Smooth muscle cell (in vitro differentiated cells): Measurements from ENCODE around the gene SORL1. TPM values are rescaled to one million over a fixed set of nuclear protein-coding genes. Genes with fewer than 3 reads are reported as not detected.

Experiments
- DNase-seq: peaks from one replicate; lab custom pipeline; 2025; ENCODE audit not compliant: unreplicated experiment; lab: John Stamatoyannopoulos, UW
- H2AFZ ChIP-seq: fragments of 200-600 bp; sonication (generic); 2 replicates; pipeline ENCODE4 v1.6.0; 2016; ENCODE audit warnings: antibody characterized with exemption, low read depth, mild to moderate bottlenecking
- H3F3A ChIP-seq: fragments of 200-600 bp; sonication (generic); 2 replicates; pipeline ENCODE4 v1.6.0; 2017; ENCODE audit warnings: antibody characterized with exemption, low read depth
- H3K27ac ChIP-seq: fragments of 200-600 bp; sonication (generic); 2 replicates; pipeline ENCODE4 v1.5.1; 2016; ENCODE audit warnings: low read depth, mild to moderate bottlenecking
- H3K27me3 ChIP-seq: fragments of 200-600 bp; sonication (generic); 2 replicates; pipeline ENCODE4 v1.6.1; 2016; ENCODE audit warnings: low read depth, mild to moderate bottlenecking
- H3K36me3 ChIP-seq: fragments of 200-600 bp; sonication (generic); 2 replicates; pipeline ENCODE4 v1.5.1; 2016; ENCODE audit warnings: low read depth
- H3K4me1 ChIP-seq: fragments of 200-600 bp; sonication (generic); 2 replicates; pipeline ENCODE4 v1.5.1; 2016; ENCODE audit warnings: low read depth
- H3K4me2 ChIP-seq: fragments of 200-600 bp; sonication (generic); 2 replicates; pipeline ENCODE4 v1.6.0; 2016; ENCODE audit warnings: mild to moderate bottlenecking
- H3K4me3 ChIP-seq: fragments of 200-600 bp; sonication (generic); 2 replicates; pipeline ENCODE4 v1.5.1; 2016; ENCODE audit warnings: mild to moderate bottlenecking
- H3K79me2 ChIP-seq: fragments of 200-600 bp; sonication (generic); 2 replicates; pipeline ENCODE4 v1.6.0; 2016; ENCODE audit warnings: low read depth, mild to moderate bottlenecking
- H3K9ac ChIP-seq: fragments of 200-600 bp; sonication (generic); 2 replicates; pipeline ENCODE4 v1.6.0; 2016; ENCODE audit warnings: low read depth
- H3K9me3 ChIP-seq: fragments of 200-600 bp; sonication (generic); replicated peaks from 2 replicates; pipeline ENCODE4 v1.5.1; 2016; ENCODE audit warnings: low read depth
- H4K20me1 ChIP-seq: fragments of 200-600 bp; sonication (generic); 2 replicates; pipeline ENCODE4 v1.6.0; 2016; ENCODE audit warnings: low read depth
- CTCF ChIP-seq: fragments of 200-600 bp; sonication (generic); IDR thresholded peaks from 2 replicates; pipeline ENCODE4 v1.5.1; 2017; ENCODE audit warnings: borderline replicate concordance, mild to moderate bottlenecking, antibody characterized with exemption; ENCODE audit not compliant: insufficient read depth, poor library complexity, severe bottlenecking
- WGBS: methylation state at CpG from one replicate; pipeline ENCODE4 v1.1.7; 2016; ENCODE audit warnings: low lambda C conversion rate; 5-methylcytosine and 5-hydroxymethylcytosine counted together
- polyA plus RNA-seq: library from polyadenylated mRNA; unstranded; fragments of >200 nt; fragmentation: Nextera tagmentation; extraction: Ambion mirVana; gene quantifications from 2 replicates; pipeline ENCODE4 v1.2.1, GENCODE V29; 2016
- total RNA-seq: library from RNA; depleted of rRNA; stranded (reverse); fragments of >200 nt; gene quantifications from 2 replicates; pipeline ENCODE4 v1.2.3, GENCODE V29; 2014

Gene SORL1
- total and polyA plus RNA-seq, 2 experiments from 2014 or later: 1.2 to 5.8 TPM

- TF ChIP-seq CTCF: no peak
- WGBS: 32% methylated on average over 4 of the region's 4 CpGs
These were observed 72.1 kb downstream of the SORL1 start for GRCh38 chr11:121524233-121524631.

GRCh38 chr11:121525376-121525775 lies 73.3 kb downstream of the SORL1 start:
- no peak for DNase-seq
- no peak overlapping the region for H2AFZ ChIP-seq
- H3K27me3 ChIP-seq: no peaks in the 10 kb centered on the region
- H3K9ac ChIP-seq: no peak overlapping the region
- H3K36me3 ChIP-seq: no peaks in the 10 kb centered on the region
- H3F3A ChIP-seq: no peaks in the 10 kb centered on the region
- no peak overlapping the region for H3K27ac ChIP-seq
- TF ChIP-seq CTCF: no peak
- H4K20me1 ChIP-seq: no peaks in the 10 kb centered on the region
- H3K9me3 ChIP-seq: no peaks in the 10 kb centered on the region
- H3K4me1 ChIP-seq: no peaks in the 10 kb centered on the region
- H3K79me2 ChIP-seq: no peaks in the 10 kb centered on the region
- H3K4me3 ChIP-seq: no peak overlapping the region
- no peak overlapping the region for H3K4me2 ChIP-seq

More at GRCh38 chr11:121524233-121524631, 72.1 kb downstream of the SORL1 start:
- H2AFZ ChIP-seq: no peak overlapping the region
- no peak overlapping the region for H3K27ac ChIP-seq
- H3K36me3 ChIP-seq: no peaks in the 10 kb centered on the region
- H4K20me1 ChIP-seq: no peaks in the 10 kb centered on the region
- no peaks in the 10 kb centered on the region for H3K4me1 ChIP-seq
- no peak overlapping the region for H3K4me2 ChIP-seq
- no peaks in the 10 kb centered on the region for H3K9me3 ChIP-seq
- no peaks in the 10 kb centered on the region for H3F3A ChIP-seq
- no peak overlapping the region for H3K4me3 ChIP-seq
- H3K9ac ChIP-seq: no peak overlapping the region
- no peaks in the 10 kb centered on the region for H3K27me3 ChIP-seq
- no peak for DNase-seq
- H3K79me2 ChIP-seq: no peaks in the 10 kb centered on the region

GRCh38 chr11:121530257-121530656 lies 78.1 kb downstream of the SORL1 start:
- H3K4me3 ChIP-seq: no peak overlapping the region
- H3K9me3 ChIP-seq: no peaks in the 10 kb centered on the region
- H3K79me2 ChIP-seq: no peaks in the 10 kb centered on the region
- no peaks in the 10 kb centered on the region for H4K20me1 ChIP-seq
- no peaks in the 10 kb centered on the region for H3K4me1 ChIP-seq
- H3K9ac ChIP-seq: no peak overlapping the region
- no peaks in the 10 kb centered on the region for H3K36me3 ChIP-seq
- WGBS: 93% methylated on average over 2 of the region's 2 CpGs
- H3F3A ChIP-seq: no peaks in the 10 kb centered on the region
- H2AFZ ChIP-seq: no peak overlapping the region
- DNase-seq: no peak
- no peak for TF ChIP-seq CTCF
- H3K27ac ChIP-seq: no peak overlapping the region
- H3K4me2 ChIP-seq: no peak overlapping the region
- H3K27me3 ChIP-seq: no peaks in the 10 kb centered on the region

- Histone ChIP-seq H3K27me3 (no peaks in the 10 kb centered on the region), H3K36me3 (no peaks in the 10 kb centered on the region), H3K9me3 (no peaks in the 10 kb centered on the region), H3K4me2 (no peak overlapping the region), H2AFZ (no peak overlapping the region), H3K9ac (no peak overlapping the region), H4K20me1 (no peaks in the 10 kb centered on the region), H3K79me2 (no peaks in the 10 kb centered on the region), H3K27ac (no peak overlapping the region), H3F3A (no peaks in the 10 kb centered on the region), H3K4me3 (no peak overlapping the region), H3K4me1 (no peaks in the 10 kb centered on the region)
- TF ChIP-seq CTCF: no peak
- no peak for DNase-seq
- WGBS: 58% methylated on average over 3 of the region's 3 CpGs
These were observed 81.5 kb downstream of the SORL1 start for GRCh38 chr11:121533601-121534000.
